DOHH2 (cell line): ENCODE results near the gene PRCD.

Experiments
- CTCF ChIP-seq: fragments of 200-600 bp; sonication (generic); IDR thresholded peaks from one replicate; pipeline ENCODE4 v1.5.1; 2014; ENCODE audit warnings: antibody characterized with exemption, mild to moderate bottlenecking, low read depth, low read length; ENCODE audit not compliant: poor library complexity, severe bottlenecking
- EZH2phosphoT487 ChIP-seq: fragments of 200-600 bp; sonication (generic); IDR thresholded peaks from 2 replicates; pipeline ENCODE4 v1.6.1; 2017; ENCODE audit warnings: borderline replicate concordance, mild to moderate bottlenecking, antibody characterized with exemption, low read length, moderate library complexity, mixed read lengths

GRCh38 chr17:76574166-76574565, 34.3 kb downstream of the PRCD start:
- no peak for TF ChIP-seq CTCF
- no peak for TF ChIP-seq EZH2phosphoT487
